GM21576 (cell line): ENCODE data around the gene LDHD.

Experiments used
- ATAC-seq: cut with Tn5 transposase; IDR thresholded peaks from one replicate; pipeline ENCODE4 v1.9.1; 2021; ENCODE audit warnings: mild to moderate bottlenecking, moderate library complexity; ENCODE audit not compliant: unreplicated experiment

LDHD gene

GRCh38 chr16:75064403-75065148, 52.0 kb downstream of the LDHD start:
- no peak for ATAC-seq

GRCh38 chr16:75063549-75064088, 53.0 kb downstream of the LDHD start:
- ATAC-seq, result no peak

- no peak for ATAC-seq
Measured at GRCh38 chr16:75062976-75063346, 53.6 kb downstream of the LDHD start.

GRCh38 chr16:75062135-75062975, 54.2 kb downstream of the LDHD start:
- no peak for ATAC-seq
